Measurements from ENCODE around the gene ASB8. TPM values are rescaled to one million over a fixed set of nuclear protein-coding genes. Genes with fewer than 3 reads are reported as not detected.
"Not testable (repeated sequence)": the region's sequence is repeated elsewhere in the genome, so short reads cannot be mapped to it uniquely, and the experiment has no call there.

ASB8 gene
- total RNA-seq, 1 donor from 2014 or later = 37.1 TPM

- FAIRE-seq = no peak
These were observed 26.7 kb upstream of the ASB8 start for GRCh38 chr12:48183876-48184548.

GRCh38 chr12:48183091-48183875 is 26.0 kb upstream of the ASB8 start, which contains the start of gene CCDC184:
TSS of gene CCDC184 (plus strand) at chr12:48183644. CDS start at chr12:48184123, 479 bp downstream.
- FAIRE-seq (no peak), DNase-seq (ENCODE audit: low spot score in 2 of 2) (peak; percentile 69 to 81)

More at GRCh38 chr12:48183876-48184548, 26.7 kb upstream of the ASB8 start:
- DNase-seq (ENCODE audit: low spot score in 2 of 2) = peak in 1 of 2 donors; percentile 22

- DNase-seq (ENCODE audit: low spot score in 2 of 2) (no peak), FAIRE-seq (no peak)
These were observed 25.3 kb upstream of the ASB8 start for GRCh38 chr12:48182631-48183030.

GRCh38 chr12:48180857-48181495 is 23.7 kb upstream of the ASB8 start:
- no peak for FAIRE-seq
- DNase-seq (ENCODE audit: low spot score in 2 of 2) = no peak

GRCh38 chr12:48180424-48180823 is 23.1 kb upstream of the ASB8 start:
- DNase-seq (ENCODE audit: low spot score in 2 of 2) (no peak), FAIRE-seq (no peak)

- DNase-seq (ENCODE audit: low spot score in 2 of 2) (no peak), FAIRE-seq (no peak)
These were observed 22.2 kb upstream of the ASB8 start for GRCh38 chr12:48179466-48179865.

GRCh38 chr12:48177982-48178381 is 20.7 kb upstream of the ASB8 start:
- DNase-seq (ENCODE audit: low spot score in 2 of 2) (no peak), FAIRE-seq (no peak)

- DNase-seq (ENCODE audit: low spot score in 2 of 2) = no peak
- FAIRE-seq = no peak
These were observed 19.1 kb upstream of the ASB8 start for GRCh38 chr12:48176417-48176751.

- FAIRE-seq = no peak
These were observed 18.5 kb upstream of the ASB8 start for GRCh38 chr12:48175613-48176416.

GRCh38 chr12:48169011-48169410 is 11.7 kb upstream of the ASB8 start:
- FAIRE-seq = no peak
- DNase-seq (ENCODE audit: low spot score in 2 of 2) = no peak

More at GRCh38 chr12:48175613-48176416, 18.5 kb upstream of the ASB8 start:
- no peak for DNase-seq (ENCODE audit: low spot score in 2 of 2)

- DNase-seq (ENCODE audit: low spot score in 2 of 2) = peak in 1 of 2 donors; percentile 48
These were observed 8.0 kb upstream of the ASB8 start for GRCh38 chr12:48165089-48165981.

GRCh38 chr12:48164451-48164850 is 7.1 kb upstream of the ASB8 start:
- DNase-seq (ENCODE audit: low spot score in 2 of 2) (no peak), FAIRE-seq (peak; percentile 30)

More at GRCh38 chr12:48165089-48165981, 8.0 kb upstream of the ASB8 start:
- peak; percentile 69 for FAIRE-seq

GRCh38 chr12:48163150-48163747 is 5.9 kb upstream of the ASB8 start:
- no peak for FAIRE-seq
- DNase-seq (ENCODE audit: low spot score in 2 of 2) = no peak

- FAIRE-seq (no peak), DNase-seq (ENCODE audit: low spot score in 2 of 2) (no peak)
These were observed 3.5 kb upstream of the ASB8 start for GRCh38 chr12:48160807-48161206.

- no peak for FAIRE-seq
- DNase-seq (ENCODE audit: low spot score in 2 of 2) = no peak
These were observed 2.7 kb upstream of the ASB8 start for GRCh38 chr12:48160046-48160445.

- DNase-seq (ENCODE audit: low spot score in 2 of 2) (no peak), FAIRE-seq (no peak)
These were observed 615 bp upstream of the ASB8 start for GRCh38 chr12:48157889-48158370.

GRCh38 chr12:48156652-48157017 is 680 bp downstream of the ASB8 start:
- no peak for DNase-seq (ENCODE audit: low spot score in 2 of 2)
- FAIRE-seq = no peak

GRCh38 chr12:48155786-48156185 is 1.5 kb downstream of the ASB8 start:
- not testable (repeated sequence) for DNase-seq (ENCODE audit: low spot score in 2 of 2); FAIRE-seq

All from frontal cortex (tissue), 4 donors.